Body of pancreas (tissue), 4 donors: ENCODE measurements around the gene PLCG2. TPM values are rescaled to one million over a fixed set of nuclear protein-coding genes. Genes with fewer than 3 reads are reported as not detected.

Source experiments
- ATAC-seq: fragments of 150-250 bp; one replicate; pipeline ENCODE4 v1.9.1; 2016
- DNase-seq, 4 donors: peaks; one replicate each; pipeline ENCODE4 v3.0.0-alpha.2; 2019
- H3K27ac ChIP-seq, 4 donors: fragments of 200-600 bp; sonication (generic); 1 replicate in 3 of 4; 2 replicates in 1 of 4; pipeline versions ENCODE4 v1.5.1 to v1.6.1; 2016 to 2019; ENCODE audit warnings: mild to moderate bottlenecking in 1 of 4, mixed read lengths in 1 of 4, moderate library complexity in 1 of 4
- H3K27me3 ChIP-seq, 2 donors: fragments of 200-600 bp; sonication (generic); one replicate each; pipeline ENCODE4 v1.6.0; 2016; ENCODE audit warnings: mild to moderate bottlenecking in 1 of 2
- H3K36me3 ChIP-seq, 2 donors: fragments of 200-600 bp; sonication (generic); replicated peaks in 1 of 2; 2 replicates each; pipeline ENCODE4 v1.5.1; 2016; ENCODE audit warnings: low read depth in 2 of 2; ENCODE audit not compliant: insufficient read depth in 1 of 2
- H3K4me1 ChIP-seq: fragments of 200-600 bp; sonication (generic); one replicate; pipeline ENCODE4 v1.6.0; 2016
- H3K4me3 ChIP-seq, 2 donors: fragments of 200-600 bp; sonication (generic); 1 replicate in 1 of 2; 2 replicates in 1 of 2; pipeline ENCODE4 v1.5.1; 2016 to 2019
- H3K9me3 ChIP-seq, 3 donors: fragments of 200-600 bp; sonication (generic); 1 replicate in 2 of 3; 2 replicates in 1 of 3; pipeline ENCODE4 v1.5.1; 2016
- POLR2A ChIP-seq, 3 donors: fragments of 450-650 bp; IDR thresholded peaks; one replicate each; pipeline ENCODE4 v1.6.1; 2016; ENCODE audit warnings: antibody characterized with exemption in 3 of 3, mild to moderate bottlenecking in 2 of 3
- WGBS, 2 donors: methylation state at CpG; one replicate each; pipeline ENCODE4 v1.1.5; 2017; 5-methylcytosine and 5-hydroxymethylcytosine counted together
- intact Hi-C: fragments of 100-400 bp; cut with DNase I; formaldehyde crosslinking; loops from one replicate; pipeline ENCODE4 v1.15.1; 2023
- total RNA-seq, 2 donors: library from RNA; depleted of rRNA; stranded (reverse); fragments of >200 nt; gene quantifications; one replicate each; pipeline ENCODE4 v1.1.0, GENCODE V29; 2016
- TF ChIP-seq, protein P1 (sequence below), 7 experiments: fragments of 450-650 bp in 4 of 7; fragments of 200-600 bp in 3 of 7; sonication (generic) in 3 of 7; IDR thresholded peaks; one replicate each; pipeline ENCODE4 v1.5.1; 2016 to 2019; ENCODE audit warnings: antibody characterized with exemption in 7 of 7

Gene PLCG2
- total RNA-seq, 2 donors from 2014 or later, result 6.7 to 9.6 TPM

DNA sequence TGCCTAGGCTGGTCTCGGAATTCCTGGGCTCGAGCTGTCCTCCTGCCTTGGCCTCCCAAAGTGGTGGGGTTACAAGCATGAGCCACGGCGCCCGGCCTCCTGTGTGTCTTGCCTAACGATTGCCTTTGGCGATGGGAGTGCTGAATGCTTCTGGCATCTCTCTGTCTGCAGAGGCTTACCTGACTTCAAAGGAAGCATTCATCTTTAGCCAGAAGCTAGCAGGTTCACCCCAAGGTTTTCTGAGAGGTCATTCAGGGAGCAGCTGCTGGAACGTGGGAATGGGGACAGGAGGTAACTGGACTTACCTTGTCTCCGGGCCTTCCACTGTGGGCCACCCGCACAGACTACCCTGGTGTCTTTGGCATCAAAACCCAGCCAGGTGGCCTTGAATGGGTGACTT lies 54.7 kb downstream of the PLCG2 start:
- intact Hi-C loops, result no loop called here
- Histone ChIP-seq H3K27ac (no peak overlapping the region), H3K36me3 (no peaks in the 10 kb centered on the region), H3K9me3 (no peaks in the 10 kb centered on the region), H3K27me3 (no peaks in the 10 kb centered on the region), H3K4me3 (no peak overlapping the region), H3K4me1 (no peaks in the 10 kb centered on the region)
- 65 to 77% methylated on average over 8 to 9 of the region's 10 CpGs for WGBS, 2 donors
- no peak for ATAC-seq
- TF ChIP-seq POLR2A (IDR thresholded peaks at IDR 0.05), result no peak
- TF ChIP-seq, protein P1, sequence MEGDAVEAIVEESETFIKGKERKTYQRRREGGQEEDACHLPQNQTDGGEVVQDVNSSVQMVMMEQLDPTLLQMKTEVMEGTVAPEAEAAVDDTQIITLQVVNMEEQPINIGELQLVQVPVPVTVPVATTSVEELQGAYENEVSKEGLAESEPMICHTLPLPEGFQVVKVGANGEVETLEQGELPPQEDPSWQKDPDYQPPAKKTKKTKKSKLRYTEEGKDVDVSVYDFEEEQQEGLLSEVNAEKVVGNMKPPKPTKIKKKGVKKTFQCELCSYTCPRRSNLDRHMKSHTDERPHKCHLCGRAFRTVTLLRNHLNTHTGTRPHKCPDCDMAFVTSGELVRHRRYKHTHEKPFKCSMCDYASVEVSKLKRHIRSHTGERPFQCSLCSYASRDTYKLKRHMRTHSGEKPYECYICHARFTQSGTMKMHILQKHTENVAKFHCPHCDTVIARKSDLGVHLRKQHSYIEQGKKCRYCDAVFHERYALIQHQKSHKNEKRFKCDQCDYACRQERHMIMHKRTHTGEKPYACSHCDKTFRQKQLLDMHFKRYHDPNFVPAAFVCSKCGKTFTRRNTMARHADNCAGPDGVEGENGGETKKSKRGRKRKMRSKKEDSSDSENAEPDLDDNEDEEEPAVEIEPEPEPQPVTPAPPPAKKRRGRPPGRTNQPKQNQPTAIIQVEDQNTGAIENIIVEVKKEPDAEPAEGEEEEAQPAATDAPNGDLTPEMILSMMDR (IDR thresholded peaks at IDR 0.05), result no peak
- no peak for DNase-seq

DNA sequence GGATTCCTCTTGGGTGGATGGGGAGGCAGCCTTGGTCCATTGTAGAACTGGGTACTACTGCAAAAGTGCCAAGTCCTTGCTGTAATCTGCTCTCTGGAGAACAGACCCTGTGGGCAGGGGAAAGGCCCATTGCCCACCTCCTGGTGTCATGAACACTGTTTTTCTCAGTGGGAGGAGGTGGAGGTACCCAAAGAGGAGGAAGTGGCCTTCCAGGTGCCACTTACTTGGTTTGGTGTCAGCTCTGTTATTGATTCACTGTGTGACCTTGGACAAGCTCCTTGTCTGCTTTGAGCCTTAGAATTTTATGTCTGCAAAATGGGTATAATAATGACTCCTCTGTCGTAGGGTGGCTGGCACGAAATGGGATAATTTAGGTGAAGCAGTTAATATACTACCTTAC lies 55.8 kb downstream of the PLCG2 start:
- Histone ChIP-seq H3K4me1 (no peaks in the 10 kb centered on the region), H3K9me3 (no peaks in the 10 kb centered on the region), H3K4me3 (no peak overlapping the region), H3K27me3 (no peaks in the 10 kb centered on the region), H3K27ac (no peak overlapping the region), H3K36me3 (no peaks in the 10 kb centered on the region)
- no peak for TF ChIP-seq POLR2A (IDR thresholded peaks at IDR 0.05)
- TF ChIP-seq, protein P1 (IDR thresholded peaks at IDR 0.05), result no peak
- intact Hi-C loops, result no loop called here
- WGBS, 2 donors, result 78 to 79% methylated on average over 2 of the region's 2 CpGs
- ATAC-seq (no peak), DNase-seq (no peak)

DNA sequence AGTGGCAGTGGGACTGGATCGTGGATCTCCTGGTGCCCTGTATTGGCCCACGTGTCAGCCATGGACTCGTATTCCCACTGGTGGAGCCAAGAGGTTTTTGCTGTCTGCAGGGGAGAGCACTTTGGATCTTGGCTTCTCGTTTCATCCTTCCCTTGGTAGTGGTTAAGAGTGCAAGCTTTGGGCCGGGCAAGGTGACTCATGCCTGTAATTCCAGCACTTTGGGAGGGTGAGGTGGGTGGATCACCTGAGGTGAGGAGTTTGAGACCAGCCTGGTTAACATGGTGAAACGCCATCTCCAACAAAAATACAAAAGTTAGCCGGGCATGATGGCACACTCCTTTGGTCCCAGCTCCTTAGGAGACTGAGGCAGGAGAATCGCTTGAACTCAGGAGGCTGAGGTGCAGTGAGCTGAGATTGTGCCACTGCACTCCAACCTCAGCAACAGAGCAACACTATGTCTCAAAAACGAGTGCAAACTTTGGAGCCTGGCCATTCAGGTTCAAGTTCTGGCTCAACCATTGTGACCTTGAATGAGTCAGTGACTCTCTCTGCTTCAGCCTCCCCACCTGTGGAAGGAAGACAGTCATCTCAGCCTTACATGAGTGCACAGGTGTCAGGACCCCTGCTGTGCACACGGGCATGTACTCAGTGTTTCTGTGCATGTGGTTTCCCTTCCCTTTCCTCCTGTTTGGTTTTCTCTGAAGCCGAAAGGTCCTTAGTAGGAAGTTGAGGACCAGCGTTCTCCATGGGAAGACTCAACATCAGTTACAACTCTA lies 57.4 kb downstream of the PLCG2 start:
- no peaks in the 10 kb centered on the region for H3K36me3 ChIP-seq
- WGBS, 2 donors, result 68 to 74% methylated on average over 10 to 12 of the region's 12 CpGs
- no peaks in the 10 kb centered on the region for H3K4me1 ChIP-seq
- no peaks in the 10 kb centered on the region for H3K27me3 ChIP-seq
- ATAC-seq (no peak), DNase-seq (no peak)
- intact Hi-C loops, result no loop called here
- no peak overlapping the region for H3K4me3 ChIP-seq
- TF ChIP-seq, protein P1 (IDR thresholded peaks at IDR 0.05), result no peak
- TF ChIP-seq POLR2A (IDR thresholded peaks at IDR 0.05), result no peak
- no peak overlapping the region for H3K27ac ChIP-seq
- no peaks in the 10 kb centered on the region for H3K9me3 ChIP-seq

DNA sequence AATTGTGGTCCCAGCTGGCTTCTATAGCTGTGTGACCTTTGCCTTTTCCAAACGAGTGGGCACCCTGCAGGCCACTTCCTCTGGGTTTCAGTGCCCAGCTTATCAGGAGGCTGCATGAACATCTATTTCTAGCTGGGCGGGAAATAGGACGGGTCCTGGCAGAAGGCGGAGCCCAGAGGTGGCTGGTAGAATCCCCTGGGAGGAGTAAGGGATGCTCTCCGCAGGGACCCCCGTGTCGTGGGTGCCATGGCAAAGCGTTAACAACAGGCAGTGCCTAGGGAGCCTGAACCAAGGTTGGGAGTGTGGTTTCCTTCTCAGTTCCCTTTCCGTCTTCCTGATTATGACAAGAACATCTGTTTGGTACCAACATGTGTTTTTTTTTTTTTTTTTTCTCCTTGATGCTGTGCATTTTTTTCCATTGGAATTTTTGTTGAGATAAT lies 58.2 kb downstream of the PLCG2 start:
- TF ChIP-seq, protein P1 (IDR thresholded peaks at IDR 0.05), result no peak
- TF ChIP-seq POLR2A (IDR thresholded peaks at IDR 0.05), result no peak
- no peak for ATAC-seq
- intact Hi-C loops, result no loop called here
- H3K36me3 ChIP-seq, result no peaks in the 10 kb centered on the region
- no peak for DNase-seq
- H3K9me3 ChIP-seq, result no peaks in the 10 kb centered on the region
- no peak overlapping the region for H3K27ac ChIP-seq
- no peak overlapping the region for H3K4me3 ChIP-seq
- WGBS, 2 donors, result 55 to 68% methylated on average over 9 of the region's 9 CpGs
- no peaks in the 10 kb centered on the region for H3K4me1 ChIP-seq
- no peaks in the 10 kb centered on the region for H3K27me3 ChIP-seq

DNA sequence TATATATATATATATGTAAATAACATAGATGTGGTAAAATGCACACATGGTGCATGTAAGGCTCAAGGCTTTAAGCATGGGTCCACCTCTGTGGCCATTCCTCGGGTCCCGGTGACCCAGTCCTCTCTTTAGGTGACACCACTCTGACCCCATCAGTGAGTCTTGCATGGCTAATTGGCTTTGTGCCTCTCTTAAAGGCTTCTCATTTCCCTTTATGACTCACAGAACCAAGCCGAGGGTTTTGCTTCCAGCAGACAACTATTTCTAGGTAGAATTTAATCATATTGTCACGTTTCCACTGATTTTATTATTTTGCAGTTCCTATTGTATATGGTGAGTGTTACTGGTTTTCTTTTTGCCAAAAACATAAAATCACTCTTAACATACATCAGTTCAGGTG lies 59.7 kb downstream of the PLCG2 start:
- intact Hi-C loops, result no loop called here
- TF ChIP-seq, protein P1 (IDR thresholded peaks at IDR 0.05), result no peak
- no peak for TF ChIP-seq POLR2A (IDR thresholded peaks at IDR 0.05)
- ATAC-seq, result no peak
- no peak overlapping the region for H3K4me3 ChIP-seq
- no peak overlapping the region for H3K27ac ChIP-seq
- H3K9me3 ChIP-seq, result no peaks in the 10 kb centered on the region
- 43 to 51% methylated on average over 4 of the region's 4 CpGs for WGBS, 2 donors
- H3K27me3 ChIP-seq, result no peaks in the 10 kb centered on the region
- no peak for DNase-seq
- H3K4me1 ChIP-seq, result no peaks in the 10 kb centered on the region
- H3K36me3 ChIP-seq, result no peaks in the 10 kb centered on the region
